ENCODE data around the gene ABI3BP.

The ABI3BP gene

DNA sequence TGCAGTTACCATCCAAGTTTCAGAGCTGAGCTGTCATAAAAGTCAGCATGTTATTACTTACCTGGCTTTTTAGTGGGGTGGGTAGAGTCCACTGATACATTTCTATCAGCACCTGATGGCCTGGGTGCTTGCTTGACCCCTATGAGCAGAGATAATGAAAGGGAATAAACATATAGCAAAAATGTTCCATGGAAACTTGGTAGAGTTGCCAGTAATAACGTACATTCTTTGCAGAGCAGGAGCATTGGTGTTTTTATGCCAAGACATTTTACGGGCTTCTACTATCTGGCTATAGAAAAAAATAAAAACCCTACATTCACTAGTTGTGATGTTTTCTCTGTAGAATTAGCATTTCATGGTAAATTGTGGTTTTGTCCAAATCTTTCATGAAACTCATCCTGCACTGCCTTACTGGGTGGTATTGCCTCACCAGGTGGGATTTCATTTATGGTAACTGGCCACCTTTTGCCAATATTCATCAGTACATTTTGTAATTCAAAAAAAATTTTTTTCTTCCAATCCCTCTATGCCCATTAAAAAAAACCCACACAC lies 213.1 kb downstream of the ABI3BP start:
- Mint-ChIP-seq H3K27me3 (ENCODE audit: low read depth) (no peaks in the 10 kb centered on the region), H3K9me3 (peaks cover 3% of the 10 kb centered on the region), H3K36me3 (ENCODE audit: low read depth) (no peaks in the 10 kb centered on the region), H3K27ac (no peak overlapping the region), H3K4me3 (no peak overlapping the region), H3K4me1 (ENCODE audit: low read depth) (no peaks in the 10 kb centered on the region)

DNA sequence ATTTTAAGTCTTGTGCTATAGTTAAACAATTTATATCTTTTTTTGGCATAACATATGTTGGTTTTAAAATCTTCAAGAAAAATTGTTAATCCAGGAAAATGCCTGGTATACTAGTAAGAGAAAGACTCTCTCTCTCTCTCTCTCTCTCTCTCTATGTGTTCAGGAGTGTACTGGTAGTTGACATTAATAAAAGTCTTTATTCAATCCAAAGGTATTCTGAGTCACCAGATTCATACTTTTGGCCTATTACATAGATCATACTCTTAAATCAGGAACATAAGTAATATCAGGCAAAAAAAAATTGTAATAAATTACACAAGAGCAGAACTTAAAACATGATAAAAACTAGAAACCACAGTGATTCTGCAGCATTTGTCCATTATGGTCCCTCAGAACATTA lies 213.7 kb downstream of the ABI3BP start:
- H3K27ac Mint-ChIP-seq = no peak overlapping the region
- no peaks in the 10 kb centered on the region for H3K27me3 Mint-ChIP-seq (ENCODE audit: low read depth)
- H3K36me3 Mint-ChIP-seq (ENCODE audit: low read depth) = no peaks in the 10 kb centered on the region
- H3K9me3 Mint-ChIP-seq = peaks cover under 1% of the 10 kb centered on the region
- no peak overlapping the region for H3K4me3 Mint-ChIP-seq
- no peaks in the 10 kb centered on the region for H3K4me1 Mint-ChIP-seq (ENCODE audit: low read depth)

DNA sequence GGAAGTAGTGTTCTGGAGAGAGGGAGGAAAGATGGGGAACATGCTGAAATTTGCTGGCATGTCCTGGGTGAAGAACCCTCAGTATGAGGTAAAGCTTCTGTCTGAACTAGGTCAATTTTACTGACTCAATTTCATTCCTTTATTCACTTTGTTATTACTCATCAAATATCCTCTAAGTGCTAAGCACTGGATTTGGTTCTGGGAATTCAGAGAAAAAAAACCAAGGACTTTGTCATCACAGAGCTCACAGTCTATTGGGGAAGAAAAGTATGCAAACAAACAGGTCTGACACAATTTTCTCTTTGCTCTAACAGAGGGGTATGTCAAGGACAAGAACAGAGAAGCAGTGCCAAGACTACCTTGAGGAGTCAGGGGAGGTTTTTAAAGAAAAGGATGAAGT lies 215.9 kb downstream of the ABI3BP start:
- Mint-ChIP-seq H3K9me3 (no peaks in the 10 kb centered on the region), H3K27ac (no peak overlapping the region), H3K4me3 (no peak overlapping the region), H3K27me3 (ENCODE audit: low read depth) (no peaks in the 10 kb centered on the region), H3K4me1 (ENCODE audit: low read depth) (no peaks in the 10 kb centered on the region), H3K36me3 (ENCODE audit: low read depth) (no peaks in the 10 kb centered on the region)

DNA sequence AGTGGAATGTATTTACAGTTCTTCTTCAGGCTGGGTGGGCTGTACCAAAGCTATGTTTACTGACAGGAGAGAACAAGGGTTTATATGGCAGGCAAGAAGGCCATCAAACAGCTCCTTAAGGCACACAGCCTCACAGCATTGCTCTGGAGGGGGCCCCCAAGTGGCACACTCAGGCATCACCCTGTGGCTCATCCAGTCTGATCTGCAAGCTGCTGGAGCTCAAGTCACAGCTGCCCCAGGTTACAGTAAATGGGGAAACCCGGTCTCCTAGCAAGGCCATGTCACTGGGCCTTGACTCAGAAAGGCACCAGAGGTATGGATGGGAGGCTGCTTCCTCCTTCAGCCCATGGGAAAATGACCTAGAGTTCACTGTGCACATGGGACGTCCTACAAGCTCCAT lies 216.5 kb downstream of the ABI3BP start:
- no peak overlapping the region for H3K4me3 Mint-ChIP-seq
- H3K9me3 Mint-ChIP-seq = no peaks in the 10 kb centered on the region
- no peak overlapping the region for H3K27ac Mint-ChIP-seq
- no peaks in the 10 kb centered on the region for H3K27me3 Mint-ChIP-seq (ENCODE audit: low read depth)
- H3K36me3 Mint-ChIP-seq (ENCODE audit: low read depth) = no peaks in the 10 kb centered on the region
- H3K4me1 Mint-ChIP-seq (ENCODE audit: low read depth) = no peaks in the 10 kb centered on the region

DNA sequence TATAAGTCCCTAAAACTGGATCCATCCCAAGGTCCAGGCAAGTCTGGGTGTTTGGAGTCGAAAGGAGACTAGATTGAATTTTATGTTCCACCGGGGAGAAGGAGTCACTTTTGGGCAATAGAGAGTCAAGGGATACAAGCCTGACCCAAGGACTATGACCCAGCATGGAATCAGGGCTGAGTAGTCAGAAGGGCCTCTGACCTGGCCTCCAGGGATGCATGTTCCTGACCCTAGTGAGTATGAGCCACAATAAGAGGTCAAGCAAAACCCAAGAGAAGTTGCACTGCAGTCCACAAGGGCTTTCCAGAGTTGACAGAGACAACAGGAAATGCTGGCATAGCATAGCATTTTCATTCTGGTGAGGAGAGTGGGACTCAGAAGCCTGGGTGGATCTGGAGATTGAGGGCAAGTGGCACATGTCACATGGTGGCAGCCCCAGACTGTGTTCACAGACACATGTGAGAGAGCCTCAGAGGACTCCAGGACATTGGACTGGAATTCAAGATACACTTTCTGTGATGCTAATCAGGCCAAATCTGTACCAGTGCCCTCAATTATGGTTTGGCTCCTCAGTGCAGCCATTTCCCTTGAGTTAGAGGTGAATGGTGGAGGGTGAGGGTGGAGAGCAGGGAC lies 217.0 kb downstream of the ABI3BP start:
- Mint-ChIP-seq H3K36me3 (ENCODE audit: low read depth) (no peaks in the 10 kb centered on the region), H3K9me3 (no peaks in the 10 kb centered on the region), H3K4me1 (ENCODE audit: low read depth) (no peaks in the 10 kb centered on the region), H3K27ac (no peak overlapping the region), H3K4me3 (no peak overlapping the region), H3K27me3 (ENCODE audit: low read depth) (no peaks in the 10 kb centered on the region)

DNA sequence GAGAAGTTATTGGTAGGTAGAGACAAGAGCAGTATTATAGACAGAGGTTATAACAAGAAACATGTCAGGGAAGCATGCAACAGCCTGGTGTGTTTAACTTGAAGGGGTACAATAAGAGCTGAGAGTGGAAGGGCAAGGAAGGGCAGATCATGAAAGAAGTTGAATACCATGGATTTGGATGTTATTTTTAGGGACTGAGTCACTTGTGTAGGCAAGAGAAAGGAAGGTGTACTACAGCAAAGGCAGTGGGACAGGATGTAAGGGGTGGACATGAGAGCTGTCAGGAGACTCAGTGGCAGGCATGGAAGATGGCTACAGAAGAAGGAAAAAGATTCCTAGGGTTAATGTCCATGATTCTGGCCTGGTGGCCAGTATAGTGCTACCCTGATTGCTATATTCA lies 217.6 kb downstream of the ABI3BP start:
- Mint-ChIP-seq H3K4me1 (ENCODE audit: low read depth) (no peaks in the 10 kb centered on the region), H3K27me3 (ENCODE audit: low read depth) (no peaks in the 10 kb centered on the region), H3K9me3 (no peaks in the 10 kb centered on the region), H3K27ac (no peak overlapping the region), H3K36me3 (ENCODE audit: low read depth) (no peaks in the 10 kb centered on the region), H3K4me3 (no peak overlapping the region)

DNA sequence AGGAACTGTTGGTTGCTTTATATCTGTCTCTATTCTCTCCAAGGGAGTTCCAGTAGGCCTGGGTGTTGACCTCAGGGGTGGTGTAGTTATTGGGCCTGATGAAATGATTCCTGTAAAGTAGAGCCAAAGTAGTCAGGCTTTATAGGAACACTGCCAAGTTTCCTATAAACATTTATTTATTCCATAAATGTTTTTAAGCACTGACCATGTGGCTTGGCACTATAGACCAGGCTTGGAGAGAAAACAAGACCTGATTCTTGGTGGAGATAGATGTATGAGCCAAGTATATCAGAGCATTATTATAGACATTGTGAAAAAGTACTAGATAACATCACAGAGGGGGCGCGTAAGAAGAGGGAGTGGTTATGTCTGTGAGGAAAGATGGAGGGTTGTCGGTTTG lies 218.0 kb downstream of the ABI3BP start:
- Mint-ChIP-seq H3K27ac (no peak overlapping the region), H3K27me3 (ENCODE audit: low read depth) (no peaks in the 10 kb centered on the region), H3K4me3 (no peak overlapping the region)

DNA sequence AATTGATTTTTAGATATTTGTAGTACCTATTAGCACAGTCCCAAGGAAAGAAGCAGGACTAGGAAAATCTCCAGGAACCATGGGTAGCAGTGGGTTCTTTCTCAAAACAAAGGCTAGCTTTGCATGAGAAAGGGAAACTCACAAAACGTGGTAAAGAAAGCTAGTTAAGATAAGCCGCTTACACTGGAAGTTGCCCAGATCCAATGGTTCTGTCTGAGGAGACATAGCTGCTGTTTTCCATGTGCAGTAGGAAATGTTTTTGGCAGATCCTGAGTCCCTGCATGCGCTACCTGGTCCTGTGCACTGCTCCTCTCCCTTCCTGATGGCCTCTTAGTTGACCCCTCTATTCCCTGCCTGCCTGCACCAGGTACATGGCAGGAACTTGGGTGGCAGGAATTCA lies 223.5 kb downstream of the ABI3BP start:
- H3K27ac Mint-ChIP-seq = no peak overlapping the region
- H3K9me3 Mint-ChIP-seq = no peaks in the 10 kb centered on the region
- H3K4me3 Mint-ChIP-seq = no peak overlapping the region

More for the DNA sequence above, 218.0 kb downstream of the ABI3BP start:
- H3K4me1 Mint-ChIP-seq (ENCODE audit: low read depth) = no peaks in the 10 kb centered on the region
- H3K36me3 Mint-ChIP-seq (ENCODE audit: low read depth) = no peaks in the 10 kb centered on the region
- no peaks in the 10 kb centered on the region for H3K9me3 Mint-ChIP-seq

DNA sequence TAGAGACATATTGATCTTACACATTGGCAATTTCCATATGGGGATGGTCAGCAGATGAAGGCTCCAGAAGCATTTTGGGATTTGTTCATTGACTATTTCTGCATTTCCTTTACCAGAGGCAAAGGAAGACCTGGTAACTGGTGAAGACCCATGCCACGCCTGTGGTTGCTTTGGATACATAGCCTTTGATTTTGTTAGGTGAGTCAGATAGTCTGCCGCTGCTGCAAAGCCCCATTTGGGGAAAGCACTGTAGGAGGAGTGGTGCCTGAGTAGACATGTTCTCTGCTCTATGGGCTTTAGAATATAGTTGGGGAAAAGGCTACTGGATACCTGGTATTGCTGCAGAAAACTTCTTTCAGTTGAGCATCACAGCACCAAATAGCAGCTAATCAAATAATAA lies 227.2 kb downstream of the ABI3BP start:
- H3K27ac Mint-ChIP-seq = no peak overlapping the region

More for the DNA sequence above, 223.5 kb downstream of the ABI3BP start:
- Mint-ChIP-seq H3K27me3 (ENCODE audit: low read depth) (peaks cover 2% of the 10 kb centered on the region), H3K36me3 (ENCODE audit: low read depth) (no peaks in the 10 kb centered on the region), H3K4me1 (ENCODE audit: low read depth) (peaks cover 9% of the 10 kb centered on the region)

DNA sequence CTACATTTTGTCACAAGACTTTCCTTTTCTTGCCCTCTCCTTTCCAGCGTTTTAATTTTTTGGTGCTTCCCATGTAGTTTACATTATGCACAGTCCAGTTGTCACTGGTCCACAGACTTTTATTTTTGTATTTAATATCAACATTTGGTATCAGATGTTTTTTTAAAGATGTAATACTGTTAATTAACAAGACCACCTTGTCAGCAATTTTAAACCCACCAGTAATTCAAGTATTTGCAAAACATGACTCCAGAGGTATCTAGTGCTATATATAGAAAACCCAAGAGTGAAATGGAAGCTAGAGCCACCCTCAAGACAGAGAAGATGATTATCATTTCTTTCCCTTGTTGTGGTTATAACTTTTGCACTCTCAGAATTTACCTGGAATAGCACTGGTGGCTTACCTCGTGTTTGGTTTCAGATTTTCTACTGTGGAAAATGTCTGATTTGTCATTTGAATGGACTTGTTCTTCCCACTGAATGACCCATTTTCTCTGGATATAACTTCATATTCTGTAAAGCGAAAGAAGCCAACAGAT lies 227.7 kb downstream of the ABI3BP start:
- Mint-ChIP-seq H3K36me3 (ENCODE audit: low read depth) (no peaks in the 10 kb centered on the region), H3K9me3 (no peaks in the 10 kb centered on the region), H3K4me1 (ENCODE audit: low read depth) (peaks cover 11% of the 10 kb centered on the region), H3K27ac (no peak overlapping the region), H3K4me3 (no peak overlapping the region), H3K27me3 (ENCODE audit: low read depth) (peaks cover 4% of the 10 kb centered on the region)

More for the DNA sequence above, 227.2 kb downstream of the ABI3BP start:
- Mint-ChIP-seq H3K4me1 (ENCODE audit: low read depth) (peaks cover 9% of the 10 kb centered on the region), H3K27me3 (ENCODE audit: low read depth) (peaks cover 4% of the 10 kb centered on the region), H3K36me3 (ENCODE audit: low read depth) (no peaks in the 10 kb centered on the region), H3K4me3 (no peak overlapping the region), H3K9me3 (no peaks in the 10 kb centered on the region)

DNA sequence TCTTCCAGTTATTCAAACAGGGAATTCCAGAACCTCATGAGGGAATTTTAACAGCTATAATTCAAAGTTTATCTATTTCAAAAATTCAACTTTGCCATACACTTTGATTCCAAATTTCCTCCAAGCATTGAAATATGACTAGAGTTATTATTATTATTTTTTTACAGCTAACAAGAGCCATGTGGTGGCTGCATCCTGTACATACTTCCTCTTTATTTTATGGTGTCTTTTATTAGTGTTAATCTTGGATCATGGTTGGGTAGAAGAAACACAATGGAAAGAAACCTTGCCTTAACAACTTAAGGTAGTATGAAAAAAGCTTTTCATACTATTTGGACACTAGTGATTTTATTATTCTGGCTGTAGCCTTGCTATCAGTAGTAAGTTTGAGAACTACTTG lies 231.3 kb downstream of the ABI3BP start:
- Mint-ChIP-seq H3K9me3 (no peaks in the 10 kb centered on the region), H3K4me3 (no peak overlapping the region), H3K27ac (no peak overlapping the region), H3K4me1 (ENCODE audit: low read depth) (peaks cover 19% of the 10 kb centered on the region), H3K36me3 (ENCODE audit: low read depth) (peaks cover 4% of the 10 kb centered on the region), H3K27me3 (ENCODE audit: low read depth) (peaks cover 4% of the 10 kb centered on the region)

DNA sequence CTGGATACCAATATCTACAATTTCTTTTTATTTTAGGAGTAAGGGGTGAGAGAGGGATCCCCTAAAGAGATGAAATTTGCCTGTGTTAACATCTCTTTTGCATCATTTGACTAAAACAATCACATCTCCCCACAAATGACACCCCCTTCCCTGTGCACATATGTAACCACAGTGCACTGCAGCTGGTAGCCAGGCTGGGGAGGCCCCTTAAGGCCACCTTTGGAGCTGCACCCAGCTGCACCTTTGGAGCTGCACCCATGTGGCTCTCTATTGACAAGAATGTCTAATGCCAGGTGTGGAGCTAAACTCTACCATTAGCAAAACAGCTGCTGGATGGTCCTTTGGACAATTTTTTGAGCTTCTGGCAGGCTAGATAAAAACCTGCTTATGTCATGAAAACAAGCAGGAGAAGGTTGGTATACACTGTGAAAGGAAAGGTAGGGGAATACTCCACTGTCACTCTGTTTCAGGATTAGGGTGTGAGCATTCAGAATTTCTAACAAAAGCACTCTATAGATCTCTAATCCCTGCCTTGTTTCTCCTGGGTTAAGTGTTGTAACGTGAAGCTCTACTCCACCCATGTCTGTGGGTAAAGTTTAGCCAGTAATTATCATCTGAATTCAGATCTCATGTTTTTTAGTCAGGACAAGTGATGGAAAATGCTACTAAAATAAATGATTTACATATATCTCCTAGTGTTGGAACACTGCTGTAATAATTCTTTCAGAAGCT lies 231.8 kb downstream of the ABI3BP start:
- peaks cover 4% of the 10 kb centered on the region for H3K27me3 Mint-ChIP-seq (ENCODE audit: low read depth)
- H3K4me3 Mint-ChIP-seq = no peak overlapping the region
- peaks cover 19% of the 10 kb centered on the region for H3K4me1 Mint-ChIP-seq (ENCODE audit: low read depth)
- peaks cover 4% of the 10 kb centered on the region for H3K36me3 Mint-ChIP-seq (ENCODE audit: low read depth)
- no peaks in the 10 kb centered on the region for H3K9me3 Mint-ChIP-seq
- H3K27ac Mint-ChIP-seq = no peak overlapping the region

DNA sequence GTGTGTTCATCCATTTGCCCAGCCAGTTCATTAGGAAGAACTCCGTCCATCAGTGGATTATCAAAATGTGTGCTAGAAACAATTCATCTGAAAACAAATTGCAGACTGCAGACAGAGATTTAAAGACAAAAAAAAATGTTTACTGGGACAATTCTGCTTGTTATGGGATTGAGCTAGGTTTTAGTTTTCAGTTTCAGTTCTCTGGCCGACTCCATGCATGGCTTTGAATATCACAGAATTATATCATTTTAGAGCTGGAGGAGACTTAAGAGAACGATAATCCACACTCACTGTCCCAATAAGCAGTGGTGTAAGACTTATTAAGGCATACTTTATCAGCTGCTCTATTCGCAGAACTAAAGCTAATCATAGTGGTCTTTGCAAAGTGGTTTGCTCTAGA lies 232.8 kb downstream of the ABI3BP start:
- H3K27ac Mint-ChIP-seq = no peak overlapping the region
- H3K9me3 Mint-ChIP-seq = no peaks in the 10 kb centered on the region
- peaks cover 10% of the 10 kb centered on the region for H3K4me1 Mint-ChIP-seq (ENCODE audit: low read depth)
- peaks cover 4% of the 10 kb centered on the region for H3K27me3 Mint-ChIP-seq (ENCODE audit: low read depth)
- peaks cover 4% of the 10 kb centered on the region for H3K36me3 Mint-ChIP-seq (ENCODE audit: low read depth)
- H3K4me3 Mint-ChIP-seq = no peak overlapping the region

DNA sequence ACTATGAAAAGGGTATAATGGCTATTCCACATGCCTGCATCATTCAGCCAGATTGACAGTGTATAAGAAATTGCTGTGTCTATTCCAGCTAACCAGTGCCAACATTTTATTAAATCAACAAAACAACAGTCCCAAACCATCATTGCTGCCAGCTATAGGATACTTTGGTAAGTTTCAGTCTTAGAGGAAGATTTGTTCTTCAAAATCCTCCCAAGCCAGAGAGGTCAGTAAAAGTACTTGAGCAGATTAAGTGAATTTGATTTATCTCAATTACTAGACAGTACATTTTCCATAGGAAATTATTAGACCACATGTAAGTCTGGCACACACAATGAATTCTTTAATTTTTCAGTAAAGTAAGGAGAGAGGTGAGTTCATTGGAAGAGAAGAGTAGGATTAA lies 233.3 kb downstream of the ABI3BP start:
- Mint-ChIP-seq H3K27me3 (ENCODE audit: low read depth) (peaks cover 4% of the 10 kb centered on the region), H3K4me3 (no peak overlapping the region), H3K27ac (no peak overlapping the region), H3K4me1 (ENCODE audit: low read depth) (peaks cover 9% of the 10 kb centered on the region), H3K36me3 (ENCODE audit: low read depth) (peaks cover 4% of the 10 kb centered on the region), H3K9me3 (no peaks in the 10 kb centered on the region)

DNA sequence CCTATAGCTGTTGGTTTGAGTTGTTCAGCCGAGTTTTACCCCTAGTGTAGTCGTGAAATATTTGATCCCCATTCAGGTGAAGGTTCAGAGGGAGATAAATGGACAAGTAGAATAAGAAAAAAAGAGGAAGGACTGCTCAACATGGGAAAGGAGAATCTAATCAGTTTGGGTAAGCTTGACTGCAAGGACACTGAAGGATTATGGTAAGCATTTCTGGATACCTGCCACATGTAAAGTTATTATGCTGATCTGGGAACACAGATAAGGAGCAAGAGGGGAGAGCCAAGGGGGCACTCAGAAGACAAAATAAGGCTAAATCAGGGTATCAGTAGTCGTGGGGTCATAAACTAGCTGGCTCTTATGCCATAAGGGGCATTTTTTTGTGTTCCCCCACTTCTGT lies 234.1 kb downstream of the ABI3BP start:
- Mint-ChIP-seq H3K27me3 (ENCODE audit: low read depth) (no peaks in the 10 kb centered on the region), H3K4me1 (ENCODE audit: low read depth) (peaks cover 9% of the 10 kb centered on the region), H3K4me3 (no peak overlapping the region), H3K9me3 (no peaks in the 10 kb centered on the region), H3K36me3 (ENCODE audit: low read depth) (peaks cover 4% of the 10 kb centered on the region), H3K27ac (no peak overlapping the region)

All from T-helper 1 cell treated with Interleukin-12 subunit alpha and Interleukin-12 subunit beta and Interleukin-4 antibody, amounts not matched to agents 30 μg/mL and 1 μg/mL, for 36 hours (primary cell).